Neural progenitor cell (in vitro differentiated cells): ENCODE results near the gene EPHX1.

Experiments
- CTCF ChIP-seq: fragments of 200-600 bp; sonication (generic); IDR thresholded peaks from 2 replicates; pipeline ENCODE4 v1.5.1; 2017; ENCODE audit warnings: antibody characterized with exemption, mild to moderate bottlenecking
- EZH2 ChIP-seq: fragments of 200-600 bp; sonication (generic); IDR thresholded peaks from 2 replicates; pipeline ENCODE4 v1.6.1; 2017; ENCODE audit warnings: antibody characterized with exemption, mild to moderate bottlenecking, moderate library complexity

- TF ChIP-seq CTCF (no peak), EZH2 (no peak)
Measured at GRCh38 chr1:225859151-225859550, 49.2 kb downstream of the EPHX1 start.
